Measurements from ENCODE around the gene ZNF581.

The ZNF581 gene

GRCh38 chr19:55656988-55657747 is 13.7 kb downstream of the ZNF581 start:
- DNase-seq, result no peak
- in situ Hi-C loops (cut with MboI; ENCODE audit: low pct_unique_long_range_greater_than_20kb, low sequenced_read_pairs), result no loop called here

- no peak for DNase-seq
- in situ Hi-C loops (cut with MboI; ENCODE audit: low pct_unique_long_range_greater_than_20kb, low sequenced_read_pairs), result no loop called here
Measured at GRCh38 chr19:55658846-55659459, 15.5 kb downstream of the ZNF581 start.

- in situ Hi-C loops (cut with MboI; ENCODE audit: low pct_unique_long_range_greater_than_20kb, low sequenced_read_pairs), result no loop called here
- no peak for DNase-seq
Measured at GRCh38 chr19:55659822-55660221, 16.4 kb downstream of the ZNF581 start.

- no peak for DNase-seq
- in situ Hi-C loops (cut with MboI; ENCODE audit: low pct_unique_long_range_greater_than_20kb, low sequenced_read_pairs), result no loop called here
Measured at GRCh38 chr19:55660404-55660803, 17.0 kb downstream of the ZNF581 start.

GRCh38 chr19:55660991-55661390 is 17.5 kb downstream of the ZNF581 start:
- in situ Hi-C loops (cut with MboI; ENCODE audit: low pct_unique_long_range_greater_than_20kb, low sequenced_read_pairs), result no loop called here

GRCh38 chr19:55661826-55662225 is 18.4 kb downstream of the ZNF581 start:
- no peak for DNase-seq
- in situ Hi-C loops (cut with MboI; ENCODE audit: low pct_unique_long_range_greater_than_20kb, low sequenced_read_pairs), result no loop called here

More at GRCh38 chr19:55660991-55661390, 17.5 kb downstream of the ZNF581 start:
- no peak for DNase-seq

- in situ Hi-C loops (cut with MboI; ENCODE audit: low pct_unique_long_range_greater_than_20kb, low sequenced_read_pairs), result no loop called here
- DNase-seq, result no peak
Measured at GRCh38 chr19:55663846-55664536, 20.5 kb downstream of the ZNF581 start.

GRCh38 chr19:55666343-55667005 is 23.0 kb downstream of the ZNF581 start:
- in situ Hi-C loops (cut with MboI; ENCODE audit: low pct_unique_long_range_greater_than_20kb, low sequenced_read_pairs), result no loop called here
- no peak for DNase-seq

GRCh38 chr19:55667006-55667381 is 23.5 kb downstream of the ZNF581 start:
- in situ Hi-C loops (cut with MboI; ENCODE audit: low pct_unique_long_range_greater_than_20kb, low sequenced_read_pairs), result no loop called here
- no peak for DNase-seq

- in situ Hi-C loops (cut with MboI; ENCODE audit: low pct_unique_long_range_greater_than_20kb, low sequenced_read_pairs), result no loop called here
- no peak for DNase-seq
Measured at GRCh38 chr19:55667511-55667910, 24.1 kb downstream of the ZNF581 start.

GRCh38 chr19:55667958-55668357 is 24.5 kb downstream of the ZNF581 start:
- DNase-seq, result no peak
- in situ Hi-C loops (cut with MboI; ENCODE audit: low pct_unique_long_range_greater_than_20kb, low sequenced_read_pairs), result no loop called here

GRCh38 chr19:55668603-55669348 is 25.3 kb downstream of the ZNF581 start:
- DNase-seq, result no peak
- in situ Hi-C loops (cut with MboI; ENCODE audit: low pct_unique_long_range_greater_than_20kb, low sequenced_read_pairs), result no loop called here

- no peak for DNase-seq
- in situ Hi-C loops (cut with MboI; ENCODE audit: low pct_unique_long_range_greater_than_20kb, low sequenced_read_pairs), result no loop called here
Measured at GRCh38 chr19:55669418-55670279, 26.2 kb downstream of the ZNF581 start.

- in situ Hi-C loops (cut with MboI; ENCODE audit: low pct_unique_long_range_greater_than_20kb, low sequenced_read_pairs), result no loop called here
- no peak for DNase-seq
Measured at GRCh38 chr19:55670280-55671053, 27.0 kb downstream of the ZNF581 start.

GRCh38 chr19:55671054-55671378 is 27.6 kb downstream of the ZNF581 start:
- in situ Hi-C loops (cut with MboI; ENCODE audit: low pct_unique_long_range_greater_than_20kb, low sequenced_read_pairs), result no loop called here

GRCh38 chr19:55672418-55672817 is 29.0 kb downstream of the ZNF581 start:
- in situ Hi-C loops (cut with MboI; ENCODE audit: low pct_unique_long_range_greater_than_20kb, low sequenced_read_pairs), result no loop called here
- DNase-seq, result no peak

More at GRCh38 chr19:55671054-55671378, 27.6 kb downstream of the ZNF581 start:
- DNase-seq, result no peak

- no peak for DNase-seq
- in situ Hi-C loops (cut with MboI; ENCODE audit: low pct_unique_long_range_greater_than_20kb, low sequenced_read_pairs), result no loop called here
Measured at GRCh38 chr19:55673465-55673864, 30.0 kb downstream of the ZNF581 start.

- in situ Hi-C loops (cut with MboI; ENCODE audit: low pct_unique_long_range_greater_than_20kb, low sequenced_read_pairs), result no loop called here
- no peak for DNase-seq
Measured at GRCh38 chr19:55673889-55674288, 30.4 kb downstream of the ZNF581 start.

All from KBM-7 (cell line).